Measurements from ENCODE around the gene VPS18.

GRCh38 chr15:40938536-40938870 is 44.3 kb downstream of the VPS18 start:
- TF ChIP-seq POLR2A (IDR thresholded peaks at IDR 0.05; ENCODE audit: borderline replicate concordance, extremely low read depth, insufficient read depth, insufficient read length) (no peak), TCF7L2 (IDR thresholded peaks at IDR 0.05; ENCODE audit: borderline replicate concordance, extremely low read depth, insufficient read depth, insufficient read length) (no peak), POLR2AphosphoS5 (IDR thresholded peaks at IDR 0.05; ENCODE audit: low read depth, low read length) (no peak), SP1 (IDR thresholded peaks at IDR 0.05; ENCODE audit: low read depth) (no peak), CTCF (IDR thresholded peaks at IDR 0.05 in 2 of 3, conservative IDR thresholded peaks at IDR 0.05 in 1 of 3; ENCODE audit: borderline replicate concordance in 1 of 3, insufficient read depth in 1 of 3, low read depth in 2 of 3, low read length in 2 of 3) (no peak), CEBPB (IDR thresholded peaks at IDR 0.05; ENCODE audit: low read depth) (no peak)

Data from HCT116 (cell line).